Midbrain (tissue), 1 donor: ENCODE measurements around the gene SALL1.

Source experiments
- DNase-seq: peaks from one replicate; lab custom pipeline; 2025; lab: John Stamatoyannopoulos, UW

Gene SALL1

DNA sequence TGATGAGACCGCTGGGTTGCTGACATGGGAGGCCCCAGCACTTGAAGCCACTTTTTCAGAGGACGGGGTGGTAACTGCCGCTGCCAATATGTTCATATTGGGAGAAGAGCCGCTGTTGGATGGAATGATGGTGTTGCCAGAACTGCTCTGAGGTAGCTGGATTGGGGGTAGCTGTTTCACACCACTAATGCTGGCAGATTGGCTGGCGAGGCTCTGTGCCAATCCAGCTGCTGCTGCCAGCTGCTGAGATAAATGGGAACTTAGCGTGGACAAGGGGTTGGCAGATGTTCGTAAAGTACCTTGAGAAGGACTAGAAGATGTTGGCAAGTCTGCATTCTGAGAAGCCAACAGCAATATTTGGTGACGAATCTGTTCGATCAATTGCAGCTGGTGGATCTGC lies 10.0 kb downstream of the SALL1 start:
- DNase-seq, result no peak

DNA sequence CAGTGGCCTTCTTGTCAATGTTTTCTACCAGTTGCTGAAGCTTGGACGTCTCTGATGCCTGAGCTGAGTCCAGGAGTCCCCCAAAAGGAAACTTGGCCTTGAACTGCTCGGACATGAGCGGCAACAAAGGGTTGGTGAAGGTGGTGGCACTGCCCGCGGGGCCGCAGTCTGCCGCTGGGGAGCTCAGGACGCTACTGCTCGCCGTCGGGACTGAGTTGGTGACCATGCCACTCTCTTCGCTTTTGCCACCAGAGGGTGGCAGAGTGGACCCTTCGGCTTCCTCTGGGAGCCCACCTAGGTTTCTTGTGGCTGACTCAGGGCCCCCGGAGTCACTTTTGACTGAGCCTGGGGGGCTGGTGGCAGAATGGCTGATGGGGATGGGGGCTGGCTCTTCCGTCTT lies 11.0 kb downstream of the SALL1 start:
- no peak for DNase-seq

DNA sequence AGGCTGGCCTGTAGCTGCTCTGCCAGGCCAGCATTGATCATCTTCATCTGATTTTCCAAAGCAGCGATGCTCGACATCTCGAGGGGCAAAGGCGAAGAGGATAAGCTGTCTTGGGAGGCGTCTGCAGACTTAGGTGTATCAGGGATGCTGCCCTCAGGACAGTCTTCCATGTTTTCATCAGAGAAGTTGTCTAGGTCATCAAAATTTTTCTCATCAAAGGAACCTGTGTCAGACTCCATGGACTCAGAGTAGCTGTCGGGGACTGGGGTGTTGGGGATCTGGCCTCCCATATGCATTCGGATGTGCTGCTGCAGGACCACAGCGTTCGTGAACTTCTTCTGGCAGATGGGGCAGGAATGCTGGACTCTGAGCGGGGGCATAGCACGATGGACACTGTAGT lies 11.5 kb downstream of the SALL1 start:
- DNase-seq, result no peak

DNA sequence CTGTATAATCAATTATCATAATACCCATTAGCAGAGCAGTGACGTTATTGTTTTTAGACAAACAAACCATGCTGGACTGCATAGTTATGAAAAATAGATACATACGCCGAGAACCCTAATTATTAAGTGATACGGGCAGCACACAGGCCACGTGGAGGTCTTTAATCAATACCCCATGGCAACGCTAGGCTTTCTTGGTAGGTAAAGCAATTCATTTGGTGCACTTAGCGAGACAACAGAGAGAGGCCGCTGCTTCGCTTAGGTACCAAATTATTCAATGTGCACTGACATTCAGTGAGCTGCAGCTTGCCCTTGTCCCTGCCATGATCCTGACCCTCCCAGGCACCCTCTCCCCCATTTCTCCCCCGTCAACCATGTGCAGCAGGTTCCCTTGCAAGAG lies 12.9 kb downstream of the SALL1 start:
- DNase-seq, result no peak

DNA sequence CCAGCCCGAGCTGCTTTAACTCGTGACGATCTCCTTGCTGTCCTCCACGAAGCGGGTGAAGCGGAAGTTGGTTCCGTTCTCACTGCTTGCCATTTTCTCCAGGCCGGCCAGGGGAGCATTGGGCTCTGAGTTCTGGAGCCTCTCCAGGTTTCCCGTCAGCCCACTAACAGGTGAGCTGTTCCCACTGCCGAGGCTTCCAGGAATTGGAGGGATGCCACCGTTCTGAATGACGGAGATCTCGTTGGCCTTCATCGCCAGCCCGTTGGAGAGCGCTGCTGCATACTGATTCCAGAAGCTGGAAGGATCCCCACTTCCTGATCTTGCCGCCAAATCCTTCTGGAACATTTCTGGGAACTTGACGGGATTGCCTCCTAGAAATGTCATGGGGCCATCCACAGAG lies 14.0 kb downstream of the SALL1 start:
- DNase-seq, result peak; percentile 65

DNA sequence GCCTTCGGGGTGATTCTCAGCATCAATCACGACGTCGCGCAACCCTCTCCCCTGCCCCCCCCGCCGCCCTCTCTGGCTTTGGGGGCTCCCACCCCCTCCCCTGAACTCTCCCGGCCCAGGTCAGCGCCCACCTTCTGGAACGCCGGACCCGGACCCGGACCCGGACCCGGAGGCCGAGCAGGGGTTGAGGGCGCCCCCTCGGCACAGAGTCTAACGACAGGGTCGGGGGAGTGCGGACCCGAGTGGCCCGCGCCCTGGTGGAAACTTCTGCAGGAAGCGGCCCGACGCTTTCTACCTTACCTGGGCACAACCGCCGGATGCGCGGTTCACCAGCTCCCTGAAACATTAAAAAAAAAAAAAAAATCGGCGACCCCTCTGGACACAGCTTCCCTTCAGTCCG lies 16.2 kb downstream of the SALL1 start:
- no peak for DNase-seq

DNA sequence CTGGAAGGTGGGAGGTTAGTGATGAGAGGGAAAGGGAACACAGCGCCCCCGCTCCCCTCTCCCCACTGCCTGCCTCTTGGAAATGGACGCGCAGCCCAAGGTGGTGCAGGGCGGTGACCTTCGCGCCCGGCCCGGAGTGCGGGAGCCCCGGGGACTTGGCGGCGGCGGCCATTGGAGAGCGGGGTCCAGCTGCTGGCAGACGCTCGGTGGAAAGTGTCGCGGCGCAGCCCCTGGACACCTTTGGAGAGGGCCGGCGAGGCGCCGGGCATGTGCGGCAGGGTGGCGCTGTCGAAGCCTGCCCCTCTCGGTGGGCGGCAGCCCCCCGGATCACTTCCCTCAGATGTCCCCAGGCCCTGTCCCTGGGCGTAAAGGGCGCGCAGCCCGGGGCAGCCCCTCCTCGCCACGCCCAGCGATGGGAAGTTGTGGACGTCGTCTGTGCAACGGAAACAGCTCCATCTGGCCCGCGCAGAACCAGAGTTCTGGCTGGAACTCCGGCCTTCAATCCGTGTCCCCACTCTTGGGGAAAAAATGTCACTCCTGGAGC lies 16.7 kb downstream of the SALL1 start:
- DNase-seq, result no peak

DNA sequence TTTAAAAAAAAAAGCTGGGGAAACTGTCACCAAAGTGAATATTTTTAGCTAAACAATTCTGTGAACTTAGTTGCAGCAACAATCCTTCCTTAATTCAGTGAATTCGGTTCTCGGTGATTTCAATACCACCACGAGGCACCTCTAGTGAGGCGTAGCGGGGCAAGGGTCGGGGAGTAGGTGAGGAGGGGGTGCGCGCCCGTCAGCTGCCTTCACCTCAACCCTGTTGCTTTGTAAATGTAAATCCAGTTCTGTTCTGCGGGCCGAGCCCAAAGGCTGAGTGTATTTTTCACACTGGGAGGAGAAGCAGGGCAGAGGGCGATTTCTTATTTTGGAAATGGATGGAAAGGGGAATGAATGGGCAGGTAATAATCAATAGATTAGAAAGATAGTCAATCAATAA lies 17.4 kb downstream of the SALL1 start:
- DNase-seq, result no peak

DNA sequence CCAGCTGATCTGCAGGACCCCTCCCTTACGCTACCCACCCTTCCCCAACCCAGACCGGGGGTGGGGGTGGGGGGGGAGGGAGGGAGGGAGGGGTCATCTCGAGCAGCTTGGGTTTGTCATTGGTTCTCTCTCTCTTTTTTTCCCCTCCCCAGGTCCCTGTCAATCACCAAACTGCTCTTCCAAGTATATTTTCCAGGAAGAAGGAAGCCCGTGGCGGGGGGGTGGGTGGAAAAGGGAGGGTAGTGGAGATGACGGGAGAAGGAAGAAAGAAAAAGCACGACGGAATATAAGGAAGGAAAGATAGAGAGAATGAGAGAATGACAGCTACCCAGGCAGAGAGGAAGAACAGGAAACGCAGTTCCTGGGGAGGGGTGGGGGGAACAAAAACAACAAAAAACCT lies 17.9 kb downstream of the SALL1 start:
- DNase-seq, result no peak

DNA sequence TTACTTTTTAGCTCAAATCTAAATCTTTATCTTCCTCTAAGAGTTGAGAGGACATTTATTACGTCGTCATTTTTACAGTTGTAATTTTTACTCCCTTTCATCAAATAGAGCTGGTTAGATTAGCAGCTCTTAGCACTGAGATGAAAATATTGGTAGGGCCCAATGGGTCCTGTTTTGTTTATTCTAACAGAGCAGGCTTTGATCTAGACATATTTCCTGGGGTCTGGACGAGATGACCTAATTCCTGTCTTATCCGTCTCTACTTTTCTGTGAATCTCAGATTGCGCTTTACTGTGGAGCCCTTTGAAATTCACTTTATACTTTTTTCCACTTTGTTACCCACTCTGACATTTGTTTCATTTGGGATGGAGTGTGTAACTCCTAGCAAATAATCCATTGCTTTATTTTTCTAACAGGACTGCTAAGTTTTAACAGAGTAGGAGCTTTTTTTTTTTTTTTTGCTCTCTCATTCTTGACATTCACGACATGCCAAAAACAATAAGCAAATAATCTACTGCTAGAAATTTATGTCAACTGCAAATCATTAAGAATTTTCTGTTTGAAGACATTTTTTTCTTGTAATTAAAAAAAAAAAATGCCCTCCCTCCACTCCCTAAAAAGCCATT lies 18.5 kb downstream of the SALL1 start:
- DNase-seq, result no peak

DNA sequence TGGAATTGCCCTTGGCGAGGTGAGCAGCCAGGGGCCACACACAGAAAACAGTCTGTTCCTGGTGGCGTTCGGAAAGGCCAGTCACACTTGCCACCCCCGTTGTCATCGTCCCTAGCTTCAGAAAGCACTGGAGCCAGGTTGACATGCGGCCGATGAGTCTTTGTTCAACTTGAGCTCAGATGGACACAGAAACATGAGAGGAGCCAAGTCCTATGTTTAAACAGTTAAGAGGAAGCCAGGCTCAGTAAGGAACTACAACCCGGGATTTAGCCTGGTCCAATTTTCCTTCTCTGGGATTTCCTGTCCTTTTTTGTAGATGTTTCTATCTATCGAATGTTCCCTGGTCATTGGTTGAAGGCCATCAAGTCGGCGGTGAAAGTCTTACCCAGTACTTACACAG lies 19.5 kb downstream of the SALL1 start:
- DNase-seq, result no peak

DNA sequence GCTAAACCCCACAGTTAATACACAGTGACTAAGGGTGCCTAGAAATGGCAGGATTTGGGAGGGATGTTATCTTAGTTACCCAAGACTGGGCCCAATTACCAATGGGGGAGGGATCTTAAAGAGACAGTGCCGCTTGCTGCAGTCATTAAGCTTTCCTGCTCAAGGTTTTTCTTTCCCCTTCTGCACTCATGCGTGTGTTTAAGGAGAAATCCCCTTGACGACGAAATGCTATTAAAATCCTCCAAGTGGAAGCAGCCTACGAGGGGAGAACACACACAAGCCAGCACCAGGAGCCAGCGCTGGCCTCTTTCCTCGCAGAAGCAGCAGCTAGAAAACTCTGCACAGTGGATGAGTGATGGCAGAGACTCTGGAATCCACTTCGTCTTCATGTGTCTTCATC lies 22.0 kb downstream of the SALL1 start:
- no peak for DNase-seq

DNA sequence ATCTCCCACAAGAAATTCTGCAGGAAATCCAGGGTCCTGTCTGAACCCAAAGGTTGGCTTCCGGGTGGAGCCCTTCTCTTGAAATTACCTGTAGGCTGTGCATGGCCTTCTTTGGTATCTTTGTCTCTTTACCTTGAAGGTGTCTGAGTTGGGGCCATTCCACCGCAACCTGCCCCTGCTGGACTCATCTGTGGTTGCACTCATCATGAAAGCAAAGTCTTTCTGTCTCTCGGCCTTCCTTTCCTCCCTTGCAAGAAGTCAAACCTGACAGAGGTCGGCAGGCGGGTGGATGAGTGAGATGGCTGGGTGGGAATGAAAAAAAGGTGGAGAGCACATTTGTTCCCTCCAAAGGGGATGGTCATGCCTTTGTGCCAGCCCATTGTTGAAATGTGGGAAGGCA lies 25.1 kb downstream of the SALL1 start:
- DNase-seq, result no peak

DNA sequence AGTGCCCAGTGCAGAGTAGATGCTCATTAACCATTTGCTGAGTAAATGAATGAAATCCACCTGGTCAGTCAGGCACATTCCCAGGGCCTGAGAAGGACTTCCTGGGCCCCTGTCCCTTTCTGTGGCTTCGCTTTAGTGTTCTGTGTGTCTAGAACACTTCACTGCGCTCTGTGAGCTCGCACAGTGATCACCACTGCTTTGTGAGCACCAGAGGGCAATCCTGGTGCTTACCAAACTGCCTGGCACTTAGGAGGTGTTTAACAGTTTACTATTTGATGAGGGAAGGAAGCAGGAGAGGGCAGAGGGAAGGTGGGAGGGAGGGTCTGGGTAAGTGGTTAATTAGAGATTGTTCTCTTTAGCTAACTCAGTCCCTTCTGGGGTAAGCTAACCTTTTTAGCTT lies 26.2 kb downstream of the SALL1 start:
- DNase-seq, result no peak

DNA sequence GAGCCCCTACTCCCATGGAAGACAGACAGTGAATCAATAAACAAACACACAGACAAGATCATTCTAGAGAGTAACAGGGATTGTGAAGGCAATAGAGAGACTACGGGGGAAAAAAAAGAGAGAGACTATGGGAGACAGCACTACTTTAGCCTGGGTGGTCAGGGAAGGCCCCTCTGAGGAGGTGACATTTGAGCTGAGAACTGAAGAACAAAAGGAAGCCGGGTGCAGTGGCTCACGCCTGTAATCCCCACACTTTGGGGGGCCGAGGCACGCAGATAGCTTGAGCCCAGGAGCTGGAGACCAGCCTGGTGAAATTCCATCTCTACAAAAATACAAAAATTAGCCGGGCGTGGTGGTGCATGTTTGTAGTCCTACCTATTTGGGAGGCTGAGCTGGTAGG lies 29.2 kb downstream of the SALL1 start:
- DNase-seq, result no peak

DNA sequence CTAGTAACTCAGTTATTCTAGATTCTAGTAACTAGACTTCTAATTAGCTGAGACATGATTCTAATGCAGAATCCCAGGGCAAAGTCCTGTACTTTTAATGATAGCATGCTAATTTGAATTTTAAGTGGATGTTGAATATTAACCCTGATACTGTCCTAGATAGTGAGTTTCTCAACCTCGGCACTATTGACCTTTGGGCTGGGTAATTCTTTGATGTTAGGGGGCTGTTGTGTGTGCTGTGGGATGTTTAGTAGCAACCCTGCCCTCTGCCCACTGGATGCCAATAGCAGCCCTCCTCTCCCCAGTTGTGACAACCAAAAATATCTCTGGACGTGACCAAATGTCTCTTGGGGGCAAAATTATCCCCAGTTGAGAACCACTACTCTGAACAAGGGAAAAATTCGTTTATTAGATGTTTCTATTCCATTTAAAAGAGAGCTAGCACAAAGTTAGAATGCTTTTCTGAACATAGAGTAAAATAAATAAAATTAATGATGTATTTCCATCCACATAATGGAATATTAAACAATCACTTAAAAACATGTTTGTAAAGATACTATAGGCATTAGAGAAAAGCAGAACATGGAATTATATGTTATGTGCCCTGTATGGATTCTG lies 30.2 kb downstream of the SALL1 start:
- no peak for DNase-seq

DNA sequence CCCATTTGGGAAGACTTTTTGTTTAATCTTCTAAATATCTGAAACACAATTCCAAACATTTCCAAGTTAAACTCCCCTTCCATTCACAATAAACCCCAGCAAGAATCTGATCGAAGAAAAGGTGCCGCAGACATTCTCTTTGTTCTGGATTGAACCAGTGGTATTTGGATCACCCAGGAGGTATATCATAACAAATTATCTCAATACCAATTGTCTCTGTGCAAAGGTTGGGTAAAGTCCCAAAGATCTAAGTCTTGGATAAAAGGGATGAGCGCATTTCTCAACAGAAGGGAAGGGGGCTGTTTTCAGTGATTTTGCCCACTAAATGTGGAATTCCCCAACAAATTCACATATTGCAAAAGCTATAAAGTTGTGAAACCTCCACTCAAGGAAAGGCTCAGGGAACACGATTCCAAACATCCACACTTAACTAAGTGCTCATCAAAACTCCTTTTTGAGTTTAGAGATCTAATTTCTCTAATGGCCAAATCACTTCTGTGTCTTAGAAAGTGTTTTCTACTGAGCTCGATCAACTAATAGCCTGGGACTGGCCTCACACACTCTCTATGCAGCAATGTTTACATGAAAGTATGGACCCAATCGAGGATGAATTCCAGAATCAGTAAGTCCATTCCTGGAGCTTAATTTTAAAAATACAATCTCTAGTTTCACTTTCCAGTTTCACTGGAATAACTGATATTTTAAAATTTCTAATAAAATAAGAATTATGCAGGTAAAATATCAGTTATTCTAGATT lies 30.9 kb downstream of the SALL1 start:
- no peak for DNase-seq

DNA sequence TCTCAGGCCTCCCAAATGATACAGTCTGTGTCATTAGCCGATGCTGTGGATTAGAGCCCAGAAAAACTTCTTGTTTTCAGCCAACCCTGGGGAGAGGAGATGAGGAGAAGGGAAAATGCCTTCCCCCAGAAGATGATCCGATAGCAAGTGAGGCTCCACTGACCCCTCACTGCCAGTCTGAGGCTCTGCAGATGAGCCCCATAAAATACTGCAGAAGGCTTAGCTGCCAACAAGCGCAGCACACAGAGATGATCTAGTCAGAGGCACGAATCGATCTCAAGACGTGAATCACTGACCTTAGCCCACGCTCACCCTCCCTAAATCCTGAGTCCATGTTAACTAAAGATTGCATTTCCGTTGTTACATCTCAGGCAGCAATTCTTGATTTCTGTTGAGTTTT lies 31.5 kb downstream of the SALL1 start:
- peak; percentile 46 for DNase-seq

DNA sequence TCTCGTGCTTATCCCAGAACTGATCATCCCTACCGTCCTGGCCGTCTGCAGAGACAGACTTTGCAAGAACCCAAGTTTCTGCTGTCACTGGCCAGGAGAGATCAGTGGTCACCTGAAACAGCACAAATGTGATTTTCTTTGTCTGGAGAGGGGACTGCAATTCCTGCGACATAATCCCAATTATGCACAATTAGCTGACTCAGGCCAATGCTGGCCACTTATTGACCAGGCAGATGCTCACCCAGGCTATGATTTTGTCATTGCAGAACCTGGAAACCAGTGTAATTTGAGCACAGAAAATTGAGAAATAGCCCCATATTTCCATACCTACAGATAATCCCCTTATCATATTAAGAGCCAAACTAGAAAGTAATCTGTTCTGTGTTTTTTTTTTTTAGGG lies 34.7 kb downstream of the SALL1 start:
- no peak for DNase-seq

DNA sequence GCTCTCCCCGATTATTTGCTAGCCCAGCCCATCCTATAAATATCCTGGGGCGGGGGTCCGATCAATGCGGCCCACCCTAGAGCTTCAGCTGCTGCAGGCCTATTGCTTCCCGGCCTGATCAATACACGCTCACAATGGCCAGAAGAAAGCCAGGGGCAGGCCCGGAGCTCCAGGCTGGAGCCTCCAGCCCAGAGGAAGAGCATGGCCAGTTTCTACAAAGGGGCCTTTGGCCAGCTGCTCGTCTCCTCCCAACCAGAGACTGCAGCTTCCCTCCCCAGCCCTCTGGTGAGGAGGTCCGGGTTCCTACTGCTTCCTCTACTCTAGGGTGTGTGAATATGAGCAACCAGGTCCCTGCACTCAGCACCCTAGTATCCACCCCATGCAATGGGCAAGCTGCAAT lies 36.7 kb downstream of the SALL1 start:
- DNase-seq, result no peak

DNA sequence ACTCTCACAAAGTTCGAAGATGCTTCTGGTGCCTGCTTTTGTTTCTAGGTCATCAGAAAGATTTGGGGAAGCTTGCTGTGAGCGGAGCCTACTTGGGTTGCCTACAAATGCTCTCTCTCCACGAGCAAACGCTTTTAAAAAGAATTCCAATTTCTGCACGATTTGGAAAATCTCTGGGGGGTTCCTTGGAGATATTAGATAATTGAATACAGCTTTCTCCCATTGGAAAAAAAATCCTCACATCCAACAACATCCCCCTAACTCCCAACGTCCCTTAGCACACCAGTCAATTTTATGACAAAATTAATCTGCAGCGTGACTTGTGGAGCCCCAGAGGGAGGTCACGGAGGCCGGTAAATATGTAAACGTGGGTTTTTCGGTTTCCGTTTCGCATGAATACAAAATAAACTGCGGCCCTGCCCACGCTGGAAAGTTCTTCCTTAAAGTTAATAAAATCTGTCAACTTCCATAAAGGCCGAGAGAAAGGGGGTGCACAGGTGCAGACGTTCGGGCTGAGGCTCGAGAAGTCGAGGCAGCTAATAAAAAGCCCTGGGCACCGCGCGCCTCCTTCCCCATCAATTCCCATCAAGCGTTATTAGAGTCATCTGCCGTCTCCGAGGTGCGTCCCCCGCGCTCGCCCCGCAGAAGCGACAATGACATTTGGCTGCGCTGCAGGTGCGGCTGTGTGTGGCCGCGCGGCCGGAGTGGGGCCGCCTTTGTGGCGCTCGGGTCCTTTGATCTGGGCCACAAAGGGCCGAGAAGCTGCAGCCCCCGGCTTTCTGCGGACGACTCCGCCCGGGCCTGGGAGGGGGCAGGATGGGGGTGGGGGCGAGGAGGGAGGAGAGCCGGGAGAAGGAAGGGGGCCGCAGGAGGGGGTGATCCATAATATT lies 37.6 kb downstream of the SALL1 start:
- no peak for DNase-seq

DNA sequence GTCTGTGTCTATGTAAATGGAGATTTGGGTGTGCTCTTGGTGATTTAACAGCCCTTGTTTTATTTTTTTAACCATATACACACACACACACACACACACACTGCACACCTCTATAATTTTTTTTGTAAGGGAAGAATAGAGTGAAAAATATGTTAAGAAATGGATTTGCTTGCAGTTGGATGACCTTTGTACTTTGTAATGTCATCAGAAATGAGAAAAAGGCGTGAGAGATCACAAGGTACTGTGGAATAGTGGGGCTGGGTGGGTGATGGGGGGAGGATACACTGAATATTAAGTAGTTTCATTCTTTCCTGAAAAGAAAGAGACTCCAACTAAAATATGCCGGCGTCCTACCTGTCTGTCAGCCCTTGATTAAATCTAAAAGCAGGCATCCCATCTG lies 38.7 kb downstream of the SALL1 start:
- DNase-seq, result no peak
